ENCODE results near the gene ENTHD1. TPM values are rescaled to one million over a fixed set of nuclear protein-coding genes. Genes with fewer than 3 reads are reported as not detected.

The ENTHD1 gene
- total and polyA plus RNA-seq, 2 donors (not counting 3 experiments of a cell fraction or from before 2014, with no cell fraction given), result not detected

- H3K9me3 ChIP-seq (replicated peaks; ENCODE audit: control insufficient read depth, insufficient read depth, low read length), result no peaks in the 10 kb centered on the region
- no peak overlapping the region for H2AFZ ChIP-seq (ENCODE audit: low read depth, low read length)
- BruUV-seq (replicated peaks), result no TSS peak
- POLR2A ChIA-PET, result no interaction called here
- CTCF ChIA-PET, result no interaction called here
- H3K27me3 ChIP-seq (ENCODE audit: control insufficient read depth in 2 of 2, insufficient read depth in 2 of 2, low read length in 2 of 2), result no peaks in the 10 kb centered on the region
- no peak overlapping the region for H3K4me3 ChIP-seq (replicated peaks in 1 of 3; ENCODE audit: insufficient read depth in 1 of 3, low read depth in 1 of 3, low read length in 3 of 3)
- DNase-seq (ENCODE audit: low read depth, low spot score), result no peak
- no peak for FAIRE-seq
- no peak for TF ChIP-seq JUN (IDR thresholded peaks at IDR 0.05; ENCODE audit: borderline replicate concordance, insufficient read depth, insufficient read length, low read depth)
- TF ChIP-seq EZH2 (IDR thresholded peaks at IDR 0.05; ENCODE audit: borderline replicate concordance, low read depth, low read length, severe bottlenecking), result no peak
- TF ChIP-seq POLR2A (IDR thresholded peaks at IDR 0.05; ENCODE audit: low read depth, low read length), result no peak
- TF ChIP-seq FOS (IDR thresholded peaks at IDR 0.05; ENCODE audit: borderline replicate concordance, insufficient read depth, low read length), result no peak
- TF ChIP-seq CTCF (IDR thresholded peaks at IDR 0.05; ENCODE audit: extremely low read depth in 1 of 2, insufficient read depth in 1 of 2, low read depth in 1 of 2, low read length in 2 of 2), result no peak
- no peak for TF ChIP-seq GATA2 (IDR thresholded peaks at IDR 0.05; ENCODE audit: insufficient read depth, insufficient read length, low read depth, low read length)
- TF ChIP-seq POLR2AphosphoS5 (IDR thresholded peaks at IDR 0.05; ENCODE audit: insufficient read depth, low read depth, low read length), result no peak
- TF ChIP-seq MYC (IDR thresholded peaks at IDR 0.05; ENCODE audit: low read depth, low read length), result no peak
- H3K27ac ChIP-seq (ENCODE audit: insufficient read depth, low read depth, low read length), result no peak overlapping the region
- H3K4me2 ChIP-seq (ENCODE audit: insufficient read depth, low read length), result no peak overlapping the region
- H3K9me1 ChIP-seq (replicated peaks; ENCODE audit: control insufficient read depth, extremely low read depth, insufficient read depth, low read length), result no peaks in the 10 kb centered on the region
- dilution Hi-C loops (cut with MboI; ENCODE audit: extremely low pct_ligation_motif_present, low sequenced_read_pairs) (no loop called here), intact Hi-C loops (cut with micrococcal nuclease) (no loop called here)
- no peak overlapping the region for H3K9ac ChIP-seq (replicated peaks; ENCODE audit: extremely low read depth, insufficient read depth, low read length)
- H3K79me2 ChIP-seq (ENCODE audit: control insufficient read depth, insufficient read depth, low read length), result no peaks in the 10 kb centered on the region
- H3K36me3 ChIP-seq (ENCODE audit: control insufficient read depth in 2 of 2, extremely low read depth in 1 of 2, insufficient read depth in 2 of 2, low read length in 2 of 2), result no peaks in the 10 kb centered on the region
- H4K20me1 ChIP-seq (replicated peaks; ENCODE audit: control insufficient read depth, extremely low read depth, insufficient read depth, low read length), result no peaks in the 10 kb centered on the region
- no peaks in the 10 kb centered on the region for H3K4me1 ChIP-seq (ENCODE audit: control insufficient read depth, extremely low read depth, insufficient read depth, low read length)
Observed at GRCh38 chr22:39727541-39727940, 166.0 kb downstream of the ENTHD1 start.
